Lung microvascular endothelial cell (primary cell): ENCODE data around the gene OR5I1. TPM values are rescaled to one million over a fixed set of nuclear protein-coding genes. Genes with fewer than 3 reads are reported as not detected.
"Not testable (repeated sequence)": the region's sequence is repeated elsewhere in the genome, so short reads cannot be mapped to it uniquely, and the experiment has no call there.

ENCODE experiments used
- DNase-seq, 2 donors: peaks; one replicate each; pipeline versions ENCODE4 v3.0.0 to v3.0.0-alpha.2; 2010; ENCODE audit warnings: low read depth in 2 of 2
- total RNA-seq: library from RNA; depleted of rRNA; stranded (reverse); fragments of >200 nt; gene quantifications from 2 replicates; pipeline ENCODE4 v1.2.1, GENCODE V29; 2014

Gene OR5I1
- not detected in 2 replicates for total RNA-seq

- DNase-seq, result no peak
Observed at GRCh38 chr11:55936300-55936699, at the start of gene OR5I1. OR5I1 (minus strand) TSS chr11:55936400; CDS start chr11:55936400, 0 bp downstream.

- DNase-seq, result no peak
Observed at GRCh38 chr11:55970935-55971334, 34.7 kb upstream of the OR5I1 start.

- no peak for DNase-seq
Observed at GRCh38 chr11:55969845-55970244, 33.6 kb upstream of the OR5I1 start, which contains the start of gene OR10AG1. OR10AG1 (minus strand) TSS chr11:55969945; CDS start chr11:55969907, 38 bp downstream.

GRCh38 chr11:55967914-55968313 lies 31.7 kb upstream of the OR5I1 start:
- no peak for DNase-seq

GRCh38 chr11:55966391-55966790 lies 30.2 kb upstream of the OR5I1 start:
- no peak for DNase-seq

- DNase-seq, result no peak
Observed at GRCh38 chr11:55956521-55956920, 20.3 kb upstream of the OR5I1 start.

GRCh38 chr11:55949330-55949729 lies 13.1 kb upstream of the OR5I1 start:
- no peak for DNase-seq

- peak; percentile 36 to 43 for DNase-seq
Observed at GRCh38 chr11:55942785-55943392, 6.7 kb upstream of the OR5I1 start.

- no peak for DNase-seq
Observed at GRCh38 chr11:55920537-55920936, 15.7 kb downstream of the OR5I1 start.

- no peak for DNase-seq
Observed at GRCh38 chr11:55914482-55914881, 21.7 kb downstream of the OR5I1 start, which contains the start of gene OR5W2. OR5W2 (minus strand) TSS chr11:55914582; CDS start chr11:55914582, 0 bp downstream.

GRCh38 chr11:55902308-55902707 lies 33.9 kb downstream of the OR5I1 start:
- no peak for DNase-seq

GRCh38 chr11:55895216-55895615 lies 41.0 kb downstream of the OR5I1 start:
- no peak for DNase-seq

GRCh38 chr11:55885481-55885880 lies 50.7 kb downstream of the OR5I1 start:
- DNase-seq, result not testable (repeated sequence)

Other genes with a start within 250 kb of the OR5I1 start
- gene OR5D13, start 163.0 kb downstream of the OR5I1 start, total RNA-seq, result not detected in 2 replicates
- gene OR5D14, start 140.8 kb downstream of the OR5I1 start, total RNA-seq, result not detected in 2 replicates
- gene OR5L1, start 125.0 kb downstream of the OR5I1 start, total RNA-seq, result not detected in 2 replicates
- not detected in 2 replicates for gene OR5D18, start 116.8 kb downstream of the OR5I1 start, total RNA-seq
- gene OR5L2, start 109.2 kb downstream of the OR5I1 start, total RNA-seq, result not detected in 2 replicates
- gene OR5D16, start 97.6 kb downstream of the OR5I1 start, total RNA-seq, result not detected in 2 replicates
- gene TRIM51, start 53.1 kb downstream of the OR5I1 start, total RNA-seq, result not detected in 2 replicates
- not detected in 2 replicates for gene OR5W2, start 21.8 kb downstream of the OR5I1 start, total RNA-seq
- not detected in 2 replicates for gene OR10AG1, start 33.5 kb upstream of the OR5I1 start, total RNA-seq
- gene OR5F1, start 58.2 kb upstream of the OR5I1 start, total RNA-seq, result not detected in 2 replicates
- not detected in 2 replicates for gene OR5AS1, start 91.3 kb upstream of the OR5I1 start, total RNA-seq
- gene OR8I2, start 156.9 kb upstream of the OR5I1 start, total RNA-seq, result not detected in 2 replicates
- not detected in 2 replicates for gene OR8H2, start 167.3 kb upstream of the OR5I1 start, total RNA-seq
- not detected in 2 replicates for gene OR8H3, start 186.0 kb upstream of the OR5I1 start, total RNA-seq
- gene OR8J3, start 203.8 kb upstream of the OR5I1 start, total RNA-seq, result not detected in 2 replicates
- gene OR8K5, start 223.9 kb upstream of the OR5I1 start, total RNA-seq, result not detected in 2 replicates
- not detected in 2 replicates for gene OR5J2, start 240.2 kb upstream of the OR5I1 start, total RNA-seq